ENCODE results near the gene UNCX.
A peak's percentile ranks its signal among the peaks of the same experiment; 100 is the strongest.

Gene UNCX

GRCh38 chr7:1248143-1248915 lies 15.7 kb downstream of the UNCX start:
- no peak for DNase-seq
- Histone ChIP-seq H3K9me3 (ENCODE audit: severe bottlenecking) (no peaks in the 10 kb centered on the region), H3K27me3 (ENCODE audit: insufficient read depth, low read depth, severe bottlenecking) (peaks cover 11% of the 10 kb centered on the region), H3K27ac (no peak overlapping the region), H3K36me3 (no peaks in the 10 kb centered on the region), H3K4me3 (ENCODE audit: low read depth, low read length) (no peak overlapping the region)
- TF ChIP-seq, protein P1, sequence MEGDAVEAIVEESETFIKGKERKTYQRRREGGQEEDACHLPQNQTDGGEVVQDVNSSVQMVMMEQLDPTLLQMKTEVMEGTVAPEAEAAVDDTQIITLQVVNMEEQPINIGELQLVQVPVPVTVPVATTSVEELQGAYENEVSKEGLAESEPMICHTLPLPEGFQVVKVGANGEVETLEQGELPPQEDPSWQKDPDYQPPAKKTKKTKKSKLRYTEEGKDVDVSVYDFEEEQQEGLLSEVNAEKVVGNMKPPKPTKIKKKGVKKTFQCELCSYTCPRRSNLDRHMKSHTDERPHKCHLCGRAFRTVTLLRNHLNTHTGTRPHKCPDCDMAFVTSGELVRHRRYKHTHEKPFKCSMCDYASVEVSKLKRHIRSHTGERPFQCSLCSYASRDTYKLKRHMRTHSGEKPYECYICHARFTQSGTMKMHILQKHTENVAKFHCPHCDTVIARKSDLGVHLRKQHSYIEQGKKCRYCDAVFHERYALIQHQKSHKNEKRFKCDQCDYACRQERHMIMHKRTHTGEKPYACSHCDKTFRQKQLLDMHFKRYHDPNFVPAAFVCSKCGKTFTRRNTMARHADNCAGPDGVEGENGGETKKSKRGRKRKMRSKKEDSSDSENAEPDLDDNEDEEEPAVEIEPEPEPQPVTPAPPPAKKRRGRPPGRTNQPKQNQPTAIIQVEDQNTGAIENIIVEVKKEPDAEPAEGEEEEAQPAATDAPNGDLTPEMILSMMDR (IDR thresholded peaks at IDR 0.05; ENCODE audit: low read depth, low read length), result no peak

- H3K9me3 ChIP-seq (ENCODE audit: severe bottlenecking), result no peaks in the 10 kb centered on the region
- H3K27ac ChIP-seq, result no peak overlapping the region
- TF ChIP-seq, protein P1 (IDR thresholded peaks at IDR 0.05; ENCODE audit: low read depth, low read length), result no peak
- no peak overlapping the region for H3K4me3 ChIP-seq (ENCODE audit: low read depth, low read length)
- H3K36me3 ChIP-seq, result no peaks in the 10 kb centered on the region
- DNase-seq, result no peak
- peaks cover 3% of the 10 kb centered on the region for H3K27me3 ChIP-seq (ENCODE audit: insufficient read depth, low read depth, severe bottlenecking)
Measured at GRCh38 chr7:1248916-1249581, 16.4 kb downstream of the UNCX start.

GRCh38 chr7:1249731-1250130 lies 17.1 kb downstream of the UNCX start:
- no peaks in the 10 kb centered on the region for H3K36me3 ChIP-seq
- no peak overlapping the region for H3K4me3 ChIP-seq (ENCODE audit: low read depth, low read length)
- no peak overlapping the region for H3K27ac ChIP-seq
- no peaks in the 10 kb centered on the region for H3K9me3 ChIP-seq (ENCODE audit: severe bottlenecking)
- no peak for DNase-seq
- H3K27me3 ChIP-seq (ENCODE audit: insufficient read depth, low read depth, severe bottlenecking), result no peaks in the 10 kb centered on the region
- TF ChIP-seq, protein P1 (IDR thresholded peaks at IDR 0.05; ENCODE audit: low read depth, low read length), result no peak

DNA sequence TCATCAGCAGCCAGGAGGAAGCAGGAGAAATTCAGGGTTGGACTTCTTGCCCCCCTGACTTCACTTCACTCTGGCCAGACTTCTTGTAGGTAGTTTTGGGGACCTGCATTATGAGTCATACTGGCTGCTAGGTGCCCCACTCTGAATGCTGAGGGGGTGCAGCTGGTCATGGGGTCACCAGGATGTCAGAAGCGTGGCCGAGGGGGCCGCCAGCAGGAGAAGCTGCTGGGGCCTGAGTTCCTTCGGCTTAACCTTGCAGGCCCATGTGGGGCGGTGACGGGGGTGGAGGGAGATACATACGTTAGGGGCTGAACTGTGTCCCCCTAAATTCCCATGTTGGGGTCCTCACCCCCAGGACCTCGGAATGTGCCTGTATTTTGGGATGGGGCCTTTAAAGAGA lies 18.2 kb downstream of the UNCX start:
- no peak overlapping the region for H3K27ac ChIP-seq
- TF ChIP-seq, protein P1 (IDR thresholded peaks at IDR 0.05; ENCODE audit: low read depth, low read length), result no peak
- no peaks in the 10 kb centered on the region for H3K36me3 ChIP-seq
- no peaks in the 10 kb centered on the region for H3K27me3 ChIP-seq (ENCODE audit: insufficient read depth, low read depth, severe bottlenecking)
- H3K4me3 ChIP-seq (ENCODE audit: low read depth, low read length), result no peak overlapping the region
- no peaks in the 10 kb centered on the region for H3K9me3 ChIP-seq (ENCODE audit: severe bottlenecking)
- no peak for DNase-seq

- TF ChIP-seq, protein P1 (IDR thresholded peaks at IDR 0.05; ENCODE audit: low read depth, low read length), result no peak
- DNase-seq, result peak; percentile 89
- Histone ChIP-seq H3K27ac (peak overlapping the region; percentile 97), H3K9me3 (ENCODE audit: severe bottlenecking) (no peaks in the 10 kb centered on the region), H3K4me3 (ENCODE audit: low read depth, low read length) (peak overlapping the region; percentile 33), H3K27me3 (ENCODE audit: insufficient read depth, low read depth, severe bottlenecking) (no peaks in the 10 kb centered on the region), H3K36me3 (no peaks in the 10 kb centered on the region)
Measured at GRCh38 chr7:1251796-1252539, 19.3 kb downstream of the UNCX start.

Measured in WERI-Rb-1 (cell line).